Keratinocyte (primary cell): ENCODE results near the gene PLEKHD1. TPM values are rescaled to one million over a fixed set of nuclear protein-coding genes. Genes with fewer than 3 reads are reported as not detected.

ENCODE experiments used
- DNase-seq: peaks from one replicate; pipeline ENCODE4 v3.0.0-alpha.2; 2011; ENCODE audit warnings: low read depth, missing footprints, low spot score
- FAIRE-seq: peaks from 2 replicates; lab custom pipeline; 2011; peaks lifted over from hg19 to GRCh38; lab: Jason Lieb, UNC
- H2AFZ ChIP-seq: 2 replicates; pipeline ENCODE4 v1.6.0; 2012; ENCODE audit warnings: low read length, control low read depth, inconsistent platforms; ENCODE audit not compliant: control insufficient read depth
- H3K27ac ChIP-seq: 2 replicates; pipeline ENCODE4 v1.5.1; 2011; ENCODE audit warnings: low read length; ENCODE audit not compliant: control insufficient read depth, insufficient read depth
- H3K27me3 ChIP-seq: 3 replicates; pipeline ENCODE4 v1.6.0; 2011; ENCODE audit warnings: low read length; ENCODE audit not compliant: control insufficient read depth, insufficient read depth; ENCODE audit errors: extremely low read depth
- H3K36me3 ChIP-seq, 2 experiments: 2 replicates in 1 of 2; 3 replicates in 1 of 2; pipeline ENCODE4 v1.5.1; 2011; ENCODE audit warnings: low read length in 2 of 2, mild to moderate bottlenecking in 1 of 2; ENCODE audit not compliant: control insufficient read depth in 2 of 2, insufficient read depth in 2 of 2; ENCODE audit errors: extremely low read depth in 1 of 2
- H3K4me1 ChIP-seq: 3 replicates; pipeline ENCODE4 v1.5.1; 2011; ENCODE audit warnings: low read length; ENCODE audit not compliant: control insufficient read depth, insufficient read depth; ENCODE audit errors: extremely low read depth
- H3K4me2 ChIP-seq: 3 replicates; pipeline ENCODE4 v1.6.0; 2011; ENCODE audit warnings: low read depth, low read length; ENCODE audit not compliant: control insufficient read depth, insufficient read depth; ENCODE audit errors: extremely low read depth
- H3K4me3 ChIP-seq, 3 experiments: fragments of 200-600 bp in 1 of 3; sonication (generic) in 1 of 3; 2 replicates in 2 of 3; 3 replicates in 1 of 3; pipeline ENCODE4 v1.5.1; 2011 to 2016; ENCODE audit warnings: low read length in 3 of 3, mild to moderate bottlenecking in 3 of 3, control low read depth in 2 of 3, inconsistent platforms in 1 of 3, low read depth in 1 of 3, mixed read lengths in 1 of 3, mixed run types in 1 of 3, moderate library complexity in 1 of 3; ENCODE audit not compliant: control insufficient read depth in 2 of 3, insufficient read depth in 2 of 3; ENCODE audit errors: extremely low read depth in 1 of 3
- H3K79me2 ChIP-seq: 2 replicates; pipeline ENCODE4 v1.6.0; 2012; ENCODE audit warnings: low read length; ENCODE audit not compliant: control insufficient read depth, insufficient read depth
- H3K9ac ChIP-seq: 3 replicates; pipeline ENCODE4 v1.6.0; 2011; ENCODE audit warnings: low read length; ENCODE audit not compliant: control insufficient read depth, insufficient read depth; ENCODE audit errors: extremely low read depth
- H3K9me1 ChIP-seq: 3 replicates; pipeline ENCODE4 v1.6.0; 2011; ENCODE audit warnings: low read length; ENCODE audit not compliant: control insufficient read depth, insufficient read depth; ENCODE audit errors: extremely low read depth
- H3K9me3 ChIP-seq: 2 replicates; pipeline ENCODE4 v1.5.1; 2012; ENCODE audit warnings: low read depth, low read length; ENCODE audit not compliant: control insufficient read depth
- H4K20me1 ChIP-seq: 3 replicates; pipeline ENCODE4 v1.6.0; 2011; ENCODE audit warnings: low read length; ENCODE audit not compliant: control insufficient read depth, insufficient read depth; ENCODE audit errors: extremely low read depth
- EZH2 ChIP-seq: IDR thresholded peaks from one replicate; pipeline ENCODE4 v1.6.1; 2012; ENCODE audit warnings: inconsistent platforms, mild to moderate bottlenecking, low read length, moderate library complexity
- dilution Hi-C: fragments of 300-500 bp; cut with MboI; formaldehyde crosslinking; loops from one replicate; pipeline ENCODE4 v1.7.0; 2020; ENCODE audit warnings: low sequenced_read_pairs; ENCODE audit not compliant: extremely low pct_ligation_motif_present
- polyA plus RNA-seq, 5 experiments: library from polyadenylated mRNA; depleted of rRNA in 3 of 5; stranded (reverse) in 3 of 5; stranded (forward) in 1 of 5; unstranded in 1 of 5; fragments of >200 nt; gene quantifications; 1 replicate in 1 of 5; 2 replicates in 3 of 5; 3 replicates in 1 of 5; pipeline versions ENCODE4 v1.2.1 to v1.2.3, GENCODE V29; 2011 to 2012; ENCODE audit warnings: missing spikeins in 2 of 5, low read depth in 1 of 5, low replicate concordance in 1 of 5
- TF ChIP-seq, protein P1 (sequence below), 3 experiments: IDR thresholded peaks in 1 of 3; conservative IDR thresholded peaks in 1 of 3; optimal IDR thresholded peaks in 1 of 3; 2 replicates in 2 of 3; 3 replicates in 1 of 3; pipeline versions ENCODE3 to v1.5.1; 2011; ENCODE audit warnings: low read length in 3 of 3, mild to moderate bottlenecking in 3 of 3, moderate library complexity in 2 of 3, control low read depth in 1 of 3, inconsistent platforms in 1 of 3; ENCODE audit not compliant: insufficient read depth in 2 of 3; ENCODE audit errors: extremely low read depth in 1 of 3

Gene PLEKHD1
- polyA plus RNA-seq, 1 donor (not counting 4 experiments of a cell fraction or from before 2014, with no cell fraction given), result 0.01 TPM

- no peak for TF ChIP-seq EZH2
- TF ChIP-seq, protein P1, sequence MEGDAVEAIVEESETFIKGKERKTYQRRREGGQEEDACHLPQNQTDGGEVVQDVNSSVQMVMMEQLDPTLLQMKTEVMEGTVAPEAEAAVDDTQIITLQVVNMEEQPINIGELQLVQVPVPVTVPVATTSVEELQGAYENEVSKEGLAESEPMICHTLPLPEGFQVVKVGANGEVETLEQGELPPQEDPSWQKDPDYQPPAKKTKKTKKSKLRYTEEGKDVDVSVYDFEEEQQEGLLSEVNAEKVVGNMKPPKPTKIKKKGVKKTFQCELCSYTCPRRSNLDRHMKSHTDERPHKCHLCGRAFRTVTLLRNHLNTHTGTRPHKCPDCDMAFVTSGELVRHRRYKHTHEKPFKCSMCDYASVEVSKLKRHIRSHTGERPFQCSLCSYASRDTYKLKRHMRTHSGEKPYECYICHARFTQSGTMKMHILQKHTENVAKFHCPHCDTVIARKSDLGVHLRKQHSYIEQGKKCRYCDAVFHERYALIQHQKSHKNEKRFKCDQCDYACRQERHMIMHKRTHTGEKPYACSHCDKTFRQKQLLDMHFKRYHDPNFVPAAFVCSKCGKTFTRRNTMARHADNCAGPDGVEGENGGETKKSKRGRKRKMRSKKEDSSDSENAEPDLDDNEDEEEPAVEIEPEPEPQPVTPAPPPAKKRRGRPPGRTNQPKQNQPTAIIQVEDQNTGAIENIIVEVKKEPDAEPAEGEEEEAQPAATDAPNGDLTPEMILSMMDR (optimal IDR thresholded peaks at IDR 0.05 in 1 of 3, IDR thresholded peaks at IDR 0.05 in 1 of 3, conservative IDR thresholded peaks at IDR 0.05 in 1 of 3; ENCODE audit: extremely low read depth in 1 of 3, insufficient read depth in 2 of 3, low read length in 3 of 3), result no peak
- Histone ChIP-seq H4K20me1 (no peaks in the 10 kb centered on the region), H3K4me3 (no peak overlapping the region), H3K9me3 (no peaks in the 10 kb centered on the region), H3K27me3 (no peaks in the 10 kb centered on the region), H3K9me1 (no peaks in the 10 kb centered on the region), H3K27ac (no peak overlapping the region), H2AFZ (no peak overlapping the region), H3K4me2 (no peak overlapping the region), H3K79me2 (no peaks in the 10 kb centered on the region), H3K4me1 (no peaks in the 10 kb centered on the region), H3K9ac (no peak overlapping the region), H3K36me3 (peaks cover 0 to 8% of the 10 kb centered on the region in 2 experiments)
- DNase-seq, result no peak
- dilution Hi-C loops, result no loop called here
- no peak for FAIRE-seq
Observed at GRCh38 chr14:69464829-69465228, 19.7 kb upstream of the PLEKHD1 start.

- Histone ChIP-seq H3K36me3 (no peaks in the 10 kb centered on the region), H2AFZ (no peak overlapping the region), H3K4me1 (no peaks in the 10 kb centered on the region), H3K4me3 (no peak overlapping the region), H3K27me3 (peaks cover 3% of the 10 kb centered on the region), H3K9me3 (no peaks in the 10 kb centered on the region), H3K27ac (no peak overlapping the region), H4K20me1 (no peaks in the 10 kb centered on the region), H3K79me2 (no peaks in the 10 kb centered on the region), H3K4me2 (no peak overlapping the region), H3K9me1 (no peaks in the 10 kb centered on the region), H3K9ac (no peak overlapping the region)
- FAIRE-seq (no peak), DNase-seq (no peak)
- TF ChIP-seq EZH2, result no peak
- TF ChIP-seq, protein P1 (optimal IDR thresholded peaks at IDR 0.05 in 1 of 3, IDR thresholded peaks at IDR 0.05 in 1 of 3, conservative IDR thresholded peaks at IDR 0.05 in 1 of 3; ENCODE audit: extremely low read depth in 1 of 3, insufficient read depth in 2 of 3, low read length in 3 of 3), result no peak
- dilution Hi-C loops, result no loop called here
Observed at GRCh38 chr14:69468949-69469348, 15.6 kb upstream of the PLEKHD1 start.
